ENCODE data around the gene DDX17.

DNA sequence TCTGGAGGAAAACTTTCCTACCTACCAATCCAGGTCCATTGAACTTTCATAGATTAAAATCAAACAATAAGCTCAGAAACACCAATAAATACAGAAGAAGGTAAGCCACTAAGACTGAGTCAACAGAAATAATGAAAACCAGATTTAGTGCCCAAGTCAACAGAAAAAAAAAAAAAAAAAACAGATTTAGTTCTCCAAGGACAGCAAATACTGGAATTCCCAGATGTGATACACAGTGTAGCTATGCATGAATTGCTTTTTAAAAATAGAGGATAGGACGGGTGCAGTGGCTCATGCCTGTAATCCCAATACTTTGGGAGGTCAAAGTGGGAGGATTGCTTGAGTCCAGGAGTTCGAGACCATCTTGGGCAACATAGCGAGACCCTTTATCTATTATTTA lies 48.2 kb upstream of the DDX17 start:
- TF ChIP-seq POLR2A (IDR thresholded peaks at IDR 0.05; ENCODE audit: low read length) = no peak
- TF ChIP-seq GATA1 (IDR thresholded peaks at IDR 0.05; ENCODE audit: low read depth, low read length) = no peak
